ENCODE data around the gene ZBTB38.

Gene ZBTB38

GRCh38 chr3:141337523-141337854, 30.8 kb upstream of the ZBTB38 start:
- no peak for DNase-seq (ENCODE audit: low spot score)

GRCh38 chr3:141337991-141338390, 30.3 kb upstream of the ZBTB38 start:
- DNase-seq (ENCODE audit: low spot score) = no peak

GRCh38 chr3:141338881-141339280, 29.4 kb upstream of the ZBTB38 start:
- DNase-seq (ENCODE audit: low spot score) = no peak

GRCh38 chr3:141341536-141341935, 26.8 kb upstream of the ZBTB38 start:
- DNase-seq (ENCODE audit: low spot score) = no peak

GRCh38 chr3:141342386-141342785, 25.9 kb upstream of the ZBTB38 start:
- no peak for DNase-seq (ENCODE audit: low spot score)

- DNase-seq (ENCODE audit: low spot score) = no peak
These were observed 25.2 kb upstream of the ZBTB38 start for GRCh38 chr3:141343077-141343476.

GRCh38 chr3:141343865-141344271, 24.4 kb upstream of the ZBTB38 start:
- no peak for DNase-seq (ENCODE audit: low spot score)

- no peak for DNase-seq (ENCODE audit: low spot score)
These were observed 22.8 kb upstream of the ZBTB38 start for GRCh38 chr3:141345528-141345927.

GRCh38 chr3:141346007-141346406, 22.3 kb upstream of the ZBTB38 start:
- no peak for DNase-seq (ENCODE audit: low spot score)

GRCh38 chr3:141346418-141346817, 21.9 kb upstream of the ZBTB38 start:
- DNase-seq (ENCODE audit: low spot score) = no peak

GRCh38 chr3:141346839-141347238, 21.5 kb upstream of the ZBTB38 start:
- no peak for DNase-seq (ENCODE audit: low spot score)

GRCh38 chr3:141348837-141349236, 19.5 kb upstream of the ZBTB38 start:
- no peak for DNase-seq (ENCODE audit: low spot score)

- no peak for DNase-seq (ENCODE audit: low spot score)
These were observed 18.6 kb upstream of the ZBTB38 start for GRCh38 chr3:141349711-141350110.

- DNase-seq (ENCODE audit: low spot score) = no peak
These were observed 17.6 kb upstream of the ZBTB38 start for GRCh38 chr3:141350666-141351065.

GRCh38 chr3:141352262-141352984, 15.9 kb upstream of the ZBTB38 start:
- DNase-seq (ENCODE audit: low spot score) = no peak

- DNase-seq (ENCODE audit: low spot score) = no peak
These were observed 14.4 kb upstream of the ZBTB38 start for GRCh38 chr3:141353652-141354495.

- DNase-seq (ENCODE audit: low spot score) = no peak
These were observed 13.8 kb upstream of the ZBTB38 start for GRCh38 chr3:141354517-141354916.

GRCh38 chr3:141355242-141355641, 13.1 kb upstream of the ZBTB38 start:
- no peak for DNase-seq (ENCODE audit: low spot score)

GRCh38 chr3:141356046-141356445, 12.3 kb upstream of the ZBTB38 start:
- no peak for DNase-seq (ENCODE audit: low spot score)

- peak; percentile 52 for DNase-seq (ENCODE audit: low spot score)
These were observed 7.3 kb upstream of the ZBTB38 start for GRCh38 chr3:141360888-141361598.

GRCh38 chr3:141362736-141363135, 5.6 kb upstream of the ZBTB38 start:
- no peak for DNase-seq (ENCODE audit: low spot score)

- no peak for DNase-seq (ENCODE audit: low spot score)
These were observed 3.1 kb upstream of the ZBTB38 start for GRCh38 chr3:141365201-141365600.

Data from CD4-positive, alpha-beta T cell treated with Interleukin-15 for 4 hours (primary cell).